Astrocyte of the spinal cord (primary cell): ENCODE results near the gene MARVELD1.

ENCODE experiments used
- DNase-seq: peaks from one replicate; pipeline ENCODE4 v3.0.0; 2011; ENCODE audit warnings: low read depth, low spot score
- H3K4me3 ChIP-seq: 2 replicates; pipeline ENCODE4 v1.5.1; 2011; ENCODE audit warnings: low read depth, mild to moderate bottlenecking, low read length, moderate library complexity
- in situ Hi-C: cut with HindIII; loops from 2 replicates; pipeline ENCODE4 v1.10.0; 2017; ENCODE audit warnings: low sequenced_read_pairs
- TF ChIP-seq, protein P1 (sequence below): IDR thresholded peaks from 2 replicates; pipeline ENCODE4 v1.5.1; 2012; ENCODE audit warnings: low read depth, mild to moderate bottlenecking, low read length, inconsistent platforms

MARVELD1 gene

GRCh38 chr10:97732052-97732359, 18.5 kb downstream of the MARVELD1 start:
- in situ Hi-C loops = no loop called here
- DNase-seq = no peak
- no peak overlapping the region for H3K4me3 ChIP-seq
- TF ChIP-seq, protein P1, sequence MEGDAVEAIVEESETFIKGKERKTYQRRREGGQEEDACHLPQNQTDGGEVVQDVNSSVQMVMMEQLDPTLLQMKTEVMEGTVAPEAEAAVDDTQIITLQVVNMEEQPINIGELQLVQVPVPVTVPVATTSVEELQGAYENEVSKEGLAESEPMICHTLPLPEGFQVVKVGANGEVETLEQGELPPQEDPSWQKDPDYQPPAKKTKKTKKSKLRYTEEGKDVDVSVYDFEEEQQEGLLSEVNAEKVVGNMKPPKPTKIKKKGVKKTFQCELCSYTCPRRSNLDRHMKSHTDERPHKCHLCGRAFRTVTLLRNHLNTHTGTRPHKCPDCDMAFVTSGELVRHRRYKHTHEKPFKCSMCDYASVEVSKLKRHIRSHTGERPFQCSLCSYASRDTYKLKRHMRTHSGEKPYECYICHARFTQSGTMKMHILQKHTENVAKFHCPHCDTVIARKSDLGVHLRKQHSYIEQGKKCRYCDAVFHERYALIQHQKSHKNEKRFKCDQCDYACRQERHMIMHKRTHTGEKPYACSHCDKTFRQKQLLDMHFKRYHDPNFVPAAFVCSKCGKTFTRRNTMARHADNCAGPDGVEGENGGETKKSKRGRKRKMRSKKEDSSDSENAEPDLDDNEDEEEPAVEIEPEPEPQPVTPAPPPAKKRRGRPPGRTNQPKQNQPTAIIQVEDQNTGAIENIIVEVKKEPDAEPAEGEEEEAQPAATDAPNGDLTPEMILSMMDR = no peak

DNA sequence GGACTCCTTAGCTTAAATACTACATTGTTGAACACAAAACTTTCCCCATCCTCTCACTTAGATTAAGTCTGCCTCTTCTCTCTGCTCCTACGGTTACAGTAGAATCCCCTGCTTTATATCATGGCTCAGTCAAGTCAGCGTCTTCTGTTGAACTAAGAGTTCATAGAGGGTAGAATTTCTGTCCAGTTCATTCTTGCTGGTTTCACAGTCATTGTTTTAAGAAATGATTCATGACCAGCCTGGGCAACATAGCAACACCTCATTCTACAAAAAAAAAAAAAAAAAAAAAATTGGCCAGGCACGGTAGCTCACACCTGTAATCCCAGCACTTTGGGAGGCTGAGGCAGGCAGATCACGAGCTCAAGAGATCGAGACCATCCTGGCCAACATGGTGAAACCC, 19.7 kb downstream of the MARVELD1 start:
- no peak for DNase-seq
- TF ChIP-seq, protein P1 = no peak
- in situ Hi-C loops = no loop called here
- H3K4me3 ChIP-seq = no peak overlapping the region

- DNase-seq = no peak
- no peak overlapping the region for H3K4me3 ChIP-seq
- TF ChIP-seq, protein P1 = no peak
- in situ Hi-C loops = no loop called here
These were observed 20.5 kb downstream of the MARVELD1 start for GRCh38 chr10:97734021-97734420.

DNA sequence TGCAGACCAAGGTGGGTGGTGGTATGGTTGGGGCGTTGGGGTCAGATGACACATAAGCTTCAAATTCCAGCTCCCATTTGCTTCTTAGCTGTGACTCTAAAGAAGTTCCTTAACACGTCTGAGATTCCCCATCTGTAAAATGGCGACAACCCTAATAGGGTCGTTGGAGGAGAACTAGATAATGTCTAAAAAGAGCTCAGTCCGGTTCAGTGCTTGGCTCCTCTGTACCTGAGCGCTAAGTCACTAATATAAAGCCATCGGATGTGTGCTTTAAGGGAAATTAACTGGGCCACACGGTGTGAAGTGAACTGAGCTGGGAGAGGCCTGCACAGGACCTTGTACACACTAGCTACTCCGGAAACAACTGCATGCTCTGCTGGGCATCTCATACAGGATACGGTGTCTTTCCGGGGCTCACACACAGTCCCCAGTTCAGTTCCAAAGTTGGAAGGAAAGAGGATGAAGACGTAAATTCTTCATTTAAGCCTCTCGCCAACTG, 22.9 kb downstream of the MARVELD1 start:
- TF ChIP-seq, protein P1 = no peak
- no peak for DNase-seq
- in situ Hi-C loops = no loop called here
- peak overlapping the region; percentile 96 for H3K4me3 ChIP-seq

DNA sequence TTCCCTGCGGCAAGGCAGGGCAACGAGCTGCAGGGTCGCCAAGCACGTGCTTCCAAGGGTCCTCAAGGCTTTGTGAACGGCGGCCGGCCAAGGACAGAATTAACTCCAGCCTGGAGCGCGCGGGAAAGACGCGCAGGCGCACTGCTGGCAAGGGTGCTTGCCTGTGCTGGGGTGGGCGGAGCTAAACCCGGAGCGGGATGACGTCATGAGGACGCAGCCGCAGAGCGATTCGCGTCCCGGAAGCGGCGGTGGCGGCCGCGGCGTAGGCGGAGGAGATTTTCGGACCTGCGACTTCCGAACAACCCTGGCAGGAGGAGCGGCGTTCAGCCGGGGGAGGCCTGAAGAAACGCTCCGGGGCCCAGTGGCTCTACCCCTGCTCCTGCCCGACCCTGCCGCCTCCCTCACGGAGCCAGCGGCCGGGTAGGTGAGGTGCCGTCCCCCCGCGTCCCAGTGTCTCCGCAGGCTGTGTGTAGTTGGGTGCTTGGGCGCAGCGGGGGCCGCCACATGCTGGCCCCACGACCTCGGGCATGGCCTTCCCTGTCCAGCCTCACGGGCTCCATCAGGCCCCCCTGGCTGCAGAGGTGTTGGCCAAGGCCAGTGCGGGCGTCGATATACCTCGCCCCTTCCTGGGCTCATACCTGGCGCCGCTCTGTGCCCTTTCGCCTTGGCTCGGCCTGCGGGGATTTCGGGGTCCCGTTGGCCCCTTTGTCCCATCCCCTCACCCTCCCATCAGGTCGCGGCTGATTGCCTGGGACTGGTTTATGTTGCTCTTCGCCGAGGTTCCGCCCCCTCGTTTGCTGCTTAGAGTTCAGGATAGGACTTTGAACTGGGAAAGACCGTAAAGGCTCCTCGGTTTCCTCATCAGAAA, 23.6 kb downstream of the MARVELD1 start, which contains the start of gene ZFYVE27:
Gene ZFYVE27 (plus strand): TSS at position 227 of the 868 bp plus-strand sequence. CDS start 1,350 bp downstream, outside the sequence.
- DNase-seq = peak; percentile 93
- TF ChIP-seq, protein P1 = no peak
- in situ Hi-C loops = no loop called here
- peak within 1 kb of the TSS; percentile 96 for H3K4me3 ChIP-seq

DNA sequence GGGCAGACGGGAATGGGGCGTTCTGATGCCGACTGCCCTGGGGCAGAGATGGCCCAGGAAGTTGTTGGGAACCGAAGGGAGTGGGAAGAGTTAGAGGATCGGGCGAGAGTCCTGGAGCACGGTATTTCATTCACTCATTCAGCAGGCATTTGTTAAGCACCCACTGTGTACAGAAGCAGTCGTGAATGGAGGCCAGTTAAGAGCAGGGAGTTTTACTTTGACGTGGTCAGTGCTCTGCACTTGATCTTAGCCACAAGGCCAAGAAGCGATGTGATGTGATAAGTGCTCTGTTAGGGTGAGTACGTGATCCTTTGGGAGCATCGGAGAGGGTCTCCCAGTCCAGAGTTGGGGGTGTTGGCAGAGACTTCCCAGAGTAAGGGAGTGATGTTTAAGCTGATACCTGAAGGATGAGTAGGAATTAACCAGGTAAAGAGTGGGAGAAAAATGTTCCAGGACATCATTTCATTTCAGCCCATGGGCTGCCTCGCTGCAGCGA, 24.3 kb downstream of the MARVELD1 start:
- in situ Hi-C loops = no loop called here
- TF ChIP-seq, protein P1 = no peak
- peak overlapping the region; percentile 96 for H3K4me3 ChIP-seq
- DNase-seq = no peak
